Smooth muscle cell of the brain vasculature (primary cell): ENCODE results near the gene SNCG.

Experiments
- DNase-seq: peaks from one replicate; pipeline ENCODE4 v3.0.0-alpha.2; 2012; ENCODE audit warnings: low read depth, low spot score

SNCG gene

DNA sequence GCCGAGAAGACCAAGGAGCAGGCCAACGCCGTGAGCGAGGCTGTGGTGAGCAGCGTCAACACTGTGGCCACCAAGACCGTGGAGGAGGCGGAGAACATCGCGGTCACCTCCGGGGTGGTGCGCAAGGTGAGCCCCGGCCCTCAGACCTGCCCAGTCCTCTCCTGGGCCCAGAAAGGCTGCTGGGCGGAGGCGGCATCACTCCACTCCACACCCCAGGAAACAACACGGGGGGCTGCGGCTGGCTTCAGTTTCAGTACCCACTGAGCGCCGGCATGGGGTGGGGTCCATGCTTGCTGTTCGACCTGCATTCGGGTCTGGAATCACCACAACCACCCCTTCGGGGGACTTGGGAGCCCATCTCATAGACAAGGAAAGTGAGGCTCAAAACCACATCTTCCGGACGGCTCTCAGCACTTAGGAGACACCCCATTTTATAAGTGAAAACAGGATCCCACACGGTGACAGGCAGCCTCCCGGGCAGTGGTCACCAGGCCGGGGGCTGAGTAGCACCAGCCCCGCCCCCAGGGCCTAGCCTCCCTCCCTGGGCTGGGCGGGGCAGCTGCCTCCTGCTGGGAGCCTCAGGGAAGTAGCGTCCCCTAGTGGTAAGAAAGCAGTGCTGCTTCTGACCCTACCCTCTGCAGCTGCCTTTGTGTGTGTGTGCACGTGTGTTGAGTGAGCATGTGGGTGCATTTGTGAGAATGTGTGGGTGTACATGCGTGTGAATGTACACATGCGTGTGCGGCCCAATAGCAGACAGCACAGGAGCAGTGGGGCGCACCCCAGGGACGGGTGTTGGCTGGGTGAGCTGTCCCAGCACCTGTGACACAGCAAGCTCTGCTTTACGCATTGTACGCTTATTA lies 1.8 kb downstream of the SNCG start:
- no peak for DNase-seq

DNA sequence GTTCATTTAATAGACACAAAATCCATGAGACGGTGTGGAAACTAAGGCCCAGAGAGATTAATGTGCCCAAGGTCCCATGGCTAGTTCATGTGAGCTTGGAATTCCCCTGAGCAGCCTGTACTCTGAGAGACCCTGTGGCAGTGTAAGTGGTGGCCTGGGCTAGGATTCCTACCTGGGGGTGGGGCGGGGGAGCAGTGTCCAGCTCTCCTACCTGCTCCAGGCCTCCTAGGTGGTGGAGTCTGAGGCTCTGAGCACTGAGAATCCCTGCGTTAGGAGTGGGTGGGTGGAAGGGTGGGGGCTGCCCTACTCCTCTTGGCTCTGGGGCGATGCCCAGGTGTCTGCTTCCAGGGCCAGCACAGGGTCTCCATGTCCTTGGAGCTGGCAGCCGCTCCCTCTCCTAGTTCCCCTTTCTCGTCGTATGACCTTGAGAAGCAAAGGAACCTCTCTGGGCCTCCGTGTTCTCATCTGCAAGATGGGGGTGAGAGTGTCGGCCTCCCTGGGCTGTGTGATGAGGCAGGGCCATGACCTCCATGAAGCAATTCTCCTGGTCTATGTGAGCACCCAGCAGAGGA lies 2.5 kb downstream of the SNCG start:
- DNase-seq, result no peak

DNA sequence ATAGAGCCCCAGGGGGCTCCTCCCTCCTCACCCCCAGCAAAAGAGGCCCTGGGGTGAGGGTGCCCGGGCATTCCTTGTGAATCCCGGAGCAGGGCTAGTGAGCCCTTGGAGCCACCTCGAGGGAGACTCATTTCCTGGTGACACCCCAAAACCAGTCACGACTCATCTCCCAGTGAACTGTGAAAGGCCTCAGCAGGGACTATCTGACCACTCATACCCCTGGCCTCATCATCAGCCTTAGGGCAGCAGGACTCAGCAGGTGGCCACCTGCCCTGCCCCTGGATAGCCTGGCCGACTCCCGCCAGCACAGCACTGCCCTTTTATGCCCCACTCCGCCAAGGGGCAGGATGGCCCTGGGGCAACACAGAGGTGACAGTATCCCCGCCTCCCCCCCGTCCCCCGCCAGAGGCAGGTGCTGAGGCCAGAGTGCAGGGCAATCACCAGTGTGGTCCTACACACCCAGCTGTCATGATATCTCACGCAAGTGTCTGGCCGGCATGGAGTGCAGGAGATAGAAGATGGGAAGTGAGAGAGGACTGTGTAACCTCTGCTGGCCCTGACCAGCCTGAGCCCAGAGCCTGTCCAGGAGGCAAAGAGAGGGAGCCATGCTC lies 3.2 kb downstream of the SNCG start:
- no peak for DNase-seq

DNA sequence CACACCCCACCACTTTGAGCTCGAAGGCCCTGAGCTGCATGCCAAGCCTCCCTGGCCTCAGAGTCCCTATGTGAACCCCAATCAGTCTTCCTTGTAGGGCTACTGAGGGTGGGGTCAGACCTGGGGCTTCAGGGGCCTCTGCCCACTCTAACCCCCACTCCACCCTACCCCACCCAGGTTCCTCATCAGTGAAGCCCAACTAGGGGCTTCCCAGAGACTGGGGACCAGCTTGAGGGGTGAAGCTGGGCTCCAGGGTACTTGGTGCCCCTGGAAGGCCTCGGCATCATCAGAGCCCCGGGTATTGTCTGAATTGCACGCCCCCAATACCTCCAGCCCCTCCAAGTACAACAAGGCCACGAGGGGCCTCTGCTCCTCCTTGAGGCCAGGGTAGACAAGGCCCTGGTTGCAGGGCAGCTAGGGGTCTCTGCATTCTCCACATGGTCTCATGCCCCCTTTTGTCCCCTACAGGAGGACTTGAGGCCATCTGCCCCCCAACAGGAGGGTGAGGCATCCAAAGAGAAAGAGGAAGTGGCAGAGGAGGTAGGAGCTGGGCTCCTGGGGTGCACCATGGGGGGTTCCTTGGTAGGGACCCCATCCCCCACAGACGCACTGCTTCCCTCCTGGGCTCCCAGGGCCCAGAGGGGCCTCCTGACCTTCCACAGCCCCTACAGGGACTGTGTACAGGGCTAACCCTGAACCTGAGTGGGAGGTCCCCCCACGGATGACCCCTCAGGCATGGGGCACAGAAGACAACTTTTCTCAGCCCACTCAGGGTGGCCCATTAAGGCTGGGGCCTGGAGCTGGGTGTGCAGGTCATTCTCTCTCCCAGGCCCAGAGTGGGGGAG lies 4.0 kb downstream of the SNCG start:
- DNase-seq, result no peak

DNA sequence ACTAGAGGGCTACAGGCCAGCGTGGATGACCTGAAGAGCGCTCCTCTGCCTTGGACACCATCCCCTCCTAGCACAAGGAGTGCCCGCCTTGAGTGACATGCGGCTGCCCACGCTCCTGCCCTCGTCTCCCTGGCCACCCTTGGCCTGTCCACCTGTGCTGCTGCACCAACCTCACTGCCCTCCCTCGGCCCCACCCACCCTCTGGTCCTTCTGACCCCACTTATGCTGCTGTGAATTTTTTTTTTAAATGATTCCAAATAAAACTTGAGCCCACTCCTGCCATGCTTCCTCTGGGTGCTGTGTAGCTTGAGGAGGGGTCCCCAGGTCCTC lies 4.5 kb downstream of the SNCG start:
- DNase-seq, result no peak

DNA sequence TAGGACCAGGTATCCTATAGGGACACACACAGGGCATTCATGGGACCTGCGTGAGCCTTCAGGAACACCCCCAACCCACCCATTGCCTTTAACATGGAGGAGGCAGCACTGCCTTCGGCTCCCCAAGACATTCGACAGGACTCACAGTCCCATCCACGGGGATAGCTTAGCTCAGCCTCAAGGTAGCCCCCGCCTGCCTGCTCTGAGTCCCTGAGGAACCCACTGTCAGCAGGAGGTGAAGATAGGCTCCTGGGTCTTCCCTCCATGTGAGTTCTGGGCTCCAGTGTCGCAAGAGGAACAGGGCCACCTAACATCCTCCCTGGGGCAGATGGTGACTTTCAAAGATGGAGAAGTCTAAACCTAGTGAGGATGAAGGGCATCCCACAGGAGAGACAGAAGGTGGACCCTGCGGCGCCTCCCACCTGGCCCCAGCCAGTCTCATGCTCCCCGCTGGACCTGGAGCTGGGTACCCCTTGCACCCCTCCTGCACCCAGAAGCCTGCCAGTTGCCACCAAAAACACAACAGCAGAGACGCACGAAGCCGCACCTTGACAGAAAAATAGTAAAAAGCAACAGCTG lies 5.0 kb downstream of the SNCG start:
- DNase-seq, result no peak

DNA sequence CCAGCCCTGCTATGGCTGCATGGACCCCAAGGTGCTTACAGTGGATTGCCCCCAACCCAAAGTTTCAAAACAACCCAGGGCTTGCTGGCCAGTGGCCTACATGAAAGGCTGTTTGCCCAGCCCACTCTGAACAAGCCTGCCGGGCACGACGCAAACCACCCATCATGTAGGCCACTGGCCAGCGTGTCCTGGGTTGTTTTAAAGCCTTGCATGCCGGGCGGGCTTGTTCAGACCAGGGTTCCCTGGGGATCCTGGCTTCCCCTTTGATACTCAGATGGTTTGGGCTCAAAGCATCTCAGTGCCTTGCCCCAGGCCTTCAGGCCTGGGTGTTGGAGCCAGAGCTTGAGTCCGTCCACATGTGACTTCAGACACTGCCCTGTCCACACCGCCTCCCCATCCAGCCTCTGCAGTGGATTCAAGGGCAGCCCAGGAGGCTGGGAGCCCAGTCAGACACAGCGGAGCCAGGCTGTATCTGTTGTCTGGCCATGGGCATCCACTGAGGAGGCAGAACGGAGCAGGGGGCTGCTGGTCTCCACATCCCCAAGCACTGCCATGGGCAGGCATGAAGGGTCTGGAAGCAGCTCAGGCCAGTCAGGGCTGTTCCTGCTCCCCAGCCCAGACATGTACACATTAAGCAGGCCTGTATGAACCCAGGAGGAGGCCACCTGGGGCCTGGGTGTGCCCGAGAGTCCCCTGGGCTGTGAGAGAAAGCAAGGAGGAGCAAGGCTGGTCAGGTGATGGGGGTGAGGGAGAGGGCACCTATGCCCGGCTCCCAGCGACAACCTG lies 5.9 kb downstream of the SNCG start:
- DNase-seq, result no peak

DNA sequence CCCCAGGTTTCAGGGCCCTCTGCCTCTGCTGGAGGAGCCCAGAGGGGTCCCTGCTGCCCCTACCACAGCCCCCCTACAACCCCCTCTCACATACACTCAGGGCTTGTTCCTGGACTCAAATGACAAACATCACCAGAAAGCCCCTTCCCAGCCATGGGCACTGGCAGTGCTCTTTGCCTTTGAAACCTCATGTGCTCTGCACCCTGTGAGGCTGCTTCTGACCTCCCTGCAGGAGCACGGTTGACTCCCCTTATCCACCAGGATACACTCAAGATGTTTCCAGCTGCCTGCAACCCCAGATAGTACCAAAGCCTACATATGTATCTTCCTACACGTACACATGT lies 6.4 kb downstream of the SNCG start:
- no peak for DNase-seq

DNA sequence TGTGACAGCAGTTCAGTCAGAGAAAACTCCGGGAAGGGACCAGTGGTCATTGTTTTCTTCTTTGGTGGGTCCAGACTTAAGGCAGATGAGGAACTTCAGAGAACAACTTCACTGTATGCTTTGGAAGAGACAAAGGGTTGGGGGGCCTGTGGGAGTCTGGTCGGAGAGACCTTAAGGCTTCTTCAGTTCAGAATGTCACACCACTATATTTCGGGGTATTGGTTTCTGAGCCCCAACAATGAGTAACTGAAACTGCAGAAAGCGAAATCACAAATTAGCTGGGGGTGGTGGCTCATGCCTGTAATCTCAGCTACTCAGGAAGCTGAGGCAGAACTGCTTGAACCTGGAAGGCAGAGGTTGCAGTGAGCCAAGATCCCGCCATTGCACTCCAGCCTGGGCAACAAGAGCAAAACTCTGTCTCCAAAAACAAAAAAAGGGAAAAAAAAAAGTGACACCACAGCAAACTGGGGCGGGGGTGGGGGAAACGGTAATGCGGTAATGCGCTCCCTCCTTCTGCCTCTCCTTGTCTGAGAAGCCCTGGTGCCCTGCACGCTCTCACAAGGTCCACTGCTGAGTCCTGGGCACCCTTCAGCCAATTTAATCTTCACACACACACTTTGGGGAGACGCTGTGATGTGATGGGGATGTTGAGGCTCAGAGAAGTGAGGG lies 7.7 kb downstream of the SNCG start:
- DNase-seq, result no peak

DNA sequence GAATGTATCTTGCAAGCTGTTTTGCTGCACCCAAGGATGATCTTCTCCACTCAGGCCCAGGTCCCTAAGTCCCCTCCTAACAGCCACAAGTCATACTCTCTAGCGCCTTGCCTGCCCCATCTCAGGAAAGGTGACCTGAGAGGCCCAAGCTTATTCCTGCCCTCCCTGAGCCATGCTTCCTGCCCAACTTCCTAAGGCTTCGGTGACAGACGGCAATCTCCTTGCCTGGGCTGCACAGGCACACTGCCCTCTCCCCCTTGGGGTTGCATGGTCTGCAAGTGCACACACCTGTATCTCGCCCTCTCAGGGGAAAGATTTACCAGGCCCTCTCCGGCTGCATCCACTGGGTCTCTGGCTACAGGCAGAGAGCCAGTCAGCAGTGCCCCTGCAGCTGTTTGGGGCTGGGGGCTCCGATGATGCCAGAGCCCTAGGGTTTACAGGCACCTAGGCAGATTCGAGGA lies 9.1 kb downstream of the SNCG start:
- DNase-seq, result no peak

DNA sequence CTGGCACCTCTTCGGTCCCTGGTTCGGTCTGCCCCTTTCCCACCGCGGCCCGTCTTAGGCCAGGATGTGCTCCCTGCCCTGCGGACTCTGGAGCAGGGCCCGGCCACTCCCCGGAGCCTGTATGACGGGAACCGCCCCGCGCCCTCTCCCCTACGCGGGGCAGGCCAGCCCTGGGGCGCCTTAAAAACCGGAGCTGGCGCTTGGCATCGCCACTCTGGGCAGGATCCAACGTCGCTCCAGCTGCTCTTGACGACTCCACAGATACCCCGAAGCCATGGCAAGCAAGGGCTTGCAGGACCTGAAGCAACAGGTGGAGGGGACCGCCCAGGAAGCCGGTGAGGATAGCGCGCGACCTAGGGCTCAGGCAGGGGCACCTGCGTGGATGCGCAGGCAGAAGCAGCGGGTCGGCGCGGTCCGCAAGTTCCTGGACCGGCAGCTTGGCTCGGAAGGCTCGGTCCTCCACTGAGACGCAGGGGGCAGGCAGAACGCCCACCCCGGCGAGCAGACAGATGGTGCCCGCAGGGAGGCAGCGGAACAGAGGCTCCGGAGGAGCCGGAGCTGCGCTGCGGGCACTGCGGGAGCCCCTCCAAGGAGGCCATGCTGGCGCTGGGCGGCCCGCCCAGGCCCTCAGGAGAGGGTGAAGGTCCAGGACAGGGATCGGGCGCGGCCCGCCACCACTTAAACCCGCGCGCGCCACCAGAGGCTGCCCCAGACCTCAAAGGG lies 10.0 kb downstream of the SNCG start, which contains the start of gene ADIRF:
Gene ADIRF, plus strand, starts transcription at position 212 of the 723 bp plus-strand sequence. Its CDS starts 63 bp downstream, at position 275.
- no peak for DNase-seq

DNA sequence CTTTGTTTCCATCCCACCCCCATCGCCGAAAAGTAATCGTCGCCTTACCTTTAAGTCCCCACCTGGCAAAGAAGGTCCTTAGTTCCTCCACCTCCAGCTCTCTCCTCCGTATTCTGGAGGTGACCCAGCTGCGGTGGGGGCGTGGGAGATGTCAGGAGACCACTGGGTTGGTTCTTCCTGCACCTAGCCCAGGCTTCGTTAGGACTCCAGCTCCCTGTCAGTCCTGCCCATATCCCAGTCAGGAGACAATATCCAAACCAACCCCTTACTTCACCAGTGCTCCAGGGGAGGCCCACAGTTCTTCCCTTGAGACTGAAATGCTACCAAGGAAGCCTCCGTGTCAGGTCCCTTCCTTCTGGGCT lies 10.6 kb downstream of the SNCG start:
- no peak for DNase-seq

DNA sequence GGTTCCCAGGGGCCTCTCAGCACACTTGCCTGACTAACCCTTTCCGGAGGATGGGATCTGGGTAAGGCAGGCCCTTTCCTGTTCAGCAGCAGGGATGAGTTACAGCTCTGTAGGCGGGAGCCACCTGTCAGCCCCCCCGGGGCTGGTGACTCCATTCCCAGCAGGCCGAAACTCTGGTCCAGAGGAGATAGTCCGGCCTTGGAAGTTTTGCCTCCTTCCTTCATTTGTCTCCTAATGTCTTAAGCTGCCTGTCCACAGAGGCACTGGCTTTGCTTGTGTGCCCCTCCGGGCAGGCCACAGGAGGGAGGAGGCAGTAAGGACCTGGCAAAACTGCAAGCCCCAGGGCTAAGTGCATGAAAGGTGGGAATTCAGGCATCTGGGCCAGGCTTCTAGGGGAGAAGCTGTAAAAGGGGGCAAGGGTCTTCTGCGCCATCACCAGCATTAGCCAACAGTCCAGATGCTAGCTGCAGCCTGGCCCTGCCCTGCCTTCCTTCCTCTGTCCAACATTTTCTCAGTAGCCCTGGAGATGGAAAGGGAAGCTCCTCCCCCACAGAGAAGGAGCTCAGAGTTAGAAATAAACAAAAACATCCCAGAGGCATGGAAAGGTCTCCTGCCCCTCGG lies 11.1 kb downstream of the SNCG start:
- DNase-seq, result no peak

DNA sequence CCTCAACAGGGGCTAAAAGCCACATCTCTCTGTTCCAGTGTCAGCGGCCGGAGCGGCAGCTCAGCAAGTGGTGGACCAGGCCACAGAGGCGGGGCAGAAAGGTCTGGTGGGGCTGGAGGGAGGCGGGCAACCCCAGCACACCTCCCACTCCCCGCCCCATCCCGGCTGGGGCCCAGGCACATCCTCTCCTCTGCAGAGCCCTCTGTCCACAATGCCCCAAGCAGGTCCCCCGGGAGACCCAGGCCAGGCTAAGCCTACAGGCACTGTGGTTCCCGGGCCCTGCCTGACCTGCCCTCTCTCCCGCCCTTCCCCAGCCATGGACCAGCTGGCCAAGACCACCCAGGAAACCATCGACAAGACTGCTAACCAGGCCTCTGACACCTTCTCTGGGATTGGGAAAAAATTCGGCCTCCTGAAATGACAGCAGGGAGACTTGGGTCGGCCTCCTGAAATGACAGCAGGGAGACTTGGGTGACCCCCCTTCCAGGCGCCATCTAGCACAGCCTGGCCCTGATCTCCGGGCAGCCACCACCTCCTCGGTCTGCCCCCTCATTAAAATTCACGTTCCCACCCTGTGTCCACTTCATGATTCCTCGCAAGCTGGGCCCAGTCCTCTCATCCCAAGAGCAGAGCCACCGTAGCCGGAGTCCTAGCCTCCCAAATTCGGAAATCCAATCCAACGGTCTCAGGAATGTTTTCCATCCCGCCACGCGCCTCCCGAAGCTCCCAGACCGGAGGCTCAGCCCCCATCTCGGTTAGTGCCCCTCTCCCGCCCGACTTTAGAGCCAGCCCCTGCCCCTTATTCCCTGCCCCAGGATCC lies 12.0 kb downstream of the SNCG start:
- DNase-seq, result no peak

DNA sequence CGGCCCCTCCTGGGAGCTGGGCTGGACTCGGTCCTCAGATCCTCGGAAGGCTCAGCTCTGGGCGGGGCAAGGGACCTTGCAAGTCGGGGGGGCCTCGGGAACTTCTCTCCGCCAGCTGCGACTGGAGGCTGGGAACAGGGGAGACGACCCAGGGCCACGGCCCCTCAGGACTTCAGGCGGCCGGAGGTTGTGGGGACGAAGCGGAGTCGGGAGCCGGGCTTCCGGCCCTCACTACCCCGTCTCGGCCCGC lies 12.5 kb downstream of the SNCG start:
- DNase-seq, result no peak

DNA sequence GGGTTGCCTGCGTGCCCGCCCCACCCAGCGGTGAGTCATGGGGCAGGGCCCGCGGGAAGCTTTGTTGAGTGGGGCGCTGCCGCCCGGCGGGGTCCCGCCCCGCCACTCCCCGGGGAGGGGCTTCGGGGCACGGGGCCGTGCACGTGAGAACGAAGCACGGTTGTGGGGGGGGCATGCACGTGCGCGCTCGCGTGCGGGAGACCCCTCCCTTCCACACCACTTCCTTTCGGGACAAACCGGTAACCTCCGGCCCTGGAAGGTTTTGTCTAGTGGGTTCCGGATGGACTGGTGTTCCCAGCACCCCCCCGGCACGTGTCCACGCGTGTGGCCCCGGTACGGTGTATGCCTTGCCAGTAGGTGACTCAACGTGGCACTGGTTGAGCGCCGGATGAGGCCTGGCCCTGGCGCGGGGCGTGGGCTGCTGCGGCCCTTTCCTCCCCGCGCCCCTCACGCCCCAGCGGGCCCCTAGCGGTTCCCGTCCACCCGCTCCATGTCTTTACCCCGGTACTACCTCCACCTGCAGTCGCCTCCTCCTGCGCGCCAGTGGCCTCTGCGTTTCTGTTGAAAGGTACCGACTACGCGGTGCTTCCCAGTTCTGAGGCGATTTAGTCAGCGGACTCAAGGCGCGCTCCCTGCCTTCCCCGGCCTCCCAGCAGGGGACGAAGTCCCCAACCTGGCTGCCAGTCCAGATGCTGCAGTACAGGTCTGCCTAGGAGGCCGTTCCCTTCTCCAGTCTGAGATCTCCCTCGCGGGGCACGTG lies 13.0 kb downstream of the SNCG start:
- DNase-seq, result no peak

DNA sequence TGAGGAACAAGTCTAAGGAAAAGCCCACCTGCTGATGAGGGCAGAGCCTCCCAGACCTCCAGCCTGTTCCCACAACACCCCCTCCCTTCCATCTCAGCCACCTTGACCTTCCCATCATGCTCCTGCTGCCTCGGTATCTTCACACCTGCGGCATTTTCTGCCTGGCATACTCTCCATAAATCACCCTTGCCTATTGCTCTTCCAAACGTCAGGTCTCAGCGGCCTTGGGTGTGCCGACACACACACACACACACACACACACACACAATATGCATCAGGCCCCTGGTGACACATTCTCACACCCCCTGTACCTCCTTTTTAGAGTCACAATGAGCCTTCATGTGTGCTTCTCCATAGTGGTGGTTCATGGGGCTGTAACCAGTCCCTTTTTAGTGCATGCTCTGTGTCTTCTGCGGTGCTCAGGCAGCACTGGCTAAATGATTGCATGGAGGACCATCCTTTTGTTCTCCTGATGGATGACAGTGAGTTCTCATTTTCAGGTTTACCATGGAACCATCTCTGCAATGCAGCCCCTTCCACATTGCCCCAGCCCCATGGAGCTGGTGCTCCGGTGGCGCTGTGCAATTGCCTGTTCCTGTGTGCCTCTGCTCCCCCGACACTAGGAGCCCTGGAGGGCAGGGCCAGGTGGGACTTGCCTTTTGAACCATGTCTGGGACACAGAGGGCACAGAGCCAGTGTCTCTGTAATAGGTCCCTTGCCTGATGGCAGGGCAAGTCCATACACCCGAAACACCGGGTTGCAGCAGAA lies 14.4 kb downstream of the SNCG start:
- DNase-seq, result no peak
